ENCODE results near the gene GRID1. TPM values are rescaled to one million over a fixed set of nuclear protein-coding genes. Genes with fewer than 3 reads are reported as not detected.

GRID1 gene
- total and polyA plus RNA-seq, 10 of the 15 experiments (the other 5 are each of a cell fraction or from before 2014, with no cell fraction given), result 0.04 to 0.62 (median 0.08) TPM; not detected in 5

DNA sequence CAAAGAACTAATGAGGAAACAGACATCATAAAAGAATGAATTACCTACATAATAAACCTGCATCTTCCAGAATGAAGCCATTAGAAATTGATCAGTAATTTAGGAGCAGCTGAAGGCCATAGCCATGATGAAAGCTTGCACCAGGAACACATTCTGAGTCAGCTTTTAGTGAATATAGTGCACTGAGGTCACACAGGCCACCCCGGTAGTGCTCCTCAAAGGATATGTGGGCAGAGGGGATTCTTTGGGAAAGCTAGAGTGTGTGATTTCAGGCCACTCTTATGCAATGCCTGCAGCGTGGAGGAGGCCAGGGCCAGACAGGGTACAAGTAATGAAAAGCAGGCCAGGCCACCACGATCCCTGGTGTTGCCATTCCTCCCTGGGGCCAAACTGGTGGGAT lies 451.9 kb downstream of the GRID1 start:
- TF ChIP-seq YBX1 (IDR thresholded peaks at IDR 0.05) (no peak), ESRRA (IDR thresholded peaks at IDR 0.05; ENCODE audit: low read length) (no peak), JUND (IDR thresholded peaks at IDR 0.05; ENCODE audit: low read depth, low read length) (no peak), NRF1 (conservative IDR thresholded peaks at IDR 0.05; ENCODE audit: low read depth, low read length) (no peak), POLR2A (IDR thresholded peaks at IDR 0.05; ENCODE audit: low read depth, low read length) (no peak), RAD51 (IDR thresholded peaks at IDR 0.05) (no peak), E2F8 (IDR thresholded peaks at IDR 0.05; ENCODE audit: low read depth, partially characterized antibody) (no peak), MXI1 (IDR thresholded peaks at IDR 0.05; ENCODE audit: low read depth, low read length) (no peak), RUNX3 (IDR thresholded peaks at IDR 0.05; ENCODE audit: low read length) (no peak), CEBPB (IDR thresholded peaks at IDR 0.05; ENCODE audit: borderline replicate concordance in 1 of 2, low read depth in 2 of 2, low read length in 2 of 2) (no peak)
- TF ChIP-seq, protein P1, sequence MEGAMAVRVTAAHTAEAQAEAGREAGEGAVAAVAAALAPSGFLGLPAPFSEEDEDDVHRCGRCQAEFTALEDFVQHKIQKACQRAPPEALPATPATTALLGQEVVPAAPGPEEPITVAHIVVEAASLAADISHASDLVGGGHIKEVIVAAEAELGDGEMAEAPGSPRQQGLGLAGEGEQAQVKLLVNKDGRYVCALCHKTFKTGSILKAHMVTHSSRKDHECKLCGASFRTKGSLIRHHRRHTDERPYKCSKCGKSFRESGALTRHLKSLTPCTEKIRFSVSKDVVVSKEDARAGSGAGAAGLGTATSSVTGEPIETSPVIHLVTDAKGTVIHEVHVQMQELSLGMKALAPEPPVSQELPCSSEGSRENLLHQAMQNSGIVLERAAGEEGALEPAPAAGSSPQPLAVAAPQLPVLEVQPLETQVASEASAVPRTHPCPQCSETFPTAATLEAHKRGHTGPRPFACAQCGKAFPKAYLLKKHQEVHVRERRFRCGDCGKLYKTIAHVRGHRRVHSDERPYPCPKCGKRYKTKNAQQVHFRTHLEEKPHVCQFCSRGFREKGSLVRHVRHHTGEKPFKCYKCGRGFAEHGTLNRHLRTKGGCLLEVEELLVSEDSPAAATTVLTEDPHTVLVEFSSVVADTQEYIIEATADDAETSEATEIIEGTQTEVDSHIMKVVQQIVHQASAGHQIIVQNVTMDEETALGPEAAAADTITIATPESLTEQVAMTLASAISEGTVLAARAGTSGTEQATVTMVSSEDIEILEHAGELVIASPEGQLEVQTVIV (IDR thresholded peaks at IDR 0.05; ENCODE audit: borderline replicate concordance, partially characterized antibody), result no peak
- Histone ChIP-seq H4K20me1 (ENCODE audit: control insufficient read depth, insufficient read depth) (no peaks in the 10 kb centered on the region), H3K27me3 (replicated peaks in 1 of 2; ENCODE audit: control insufficient read depth in 2 of 2, insufficient read depth in 2 of 2, low read length in 1 of 2) (no peaks in the 10 kb centered on the region; a peak in 1 of 4 replicates), H3K9ac (ENCODE audit: control insufficient read depth, insufficient read depth, low read length) (no peak overlapping the region), H3K4me2 (ENCODE audit: control insufficient read depth, insufficient read depth) (no peak overlapping the region), H3K4me1 (ENCODE audit: control insufficient read depth, insufficient read depth, low read length) (no peaks in the 10 kb centered on the region), H3K36me3 (ENCODE audit: control insufficient read depth in 2 of 2, insufficient read depth in 2 of 2, low read length in 1 of 2) (no peaks in the 10 kb centered on the region), H3K27ac (ENCODE audit: control insufficient read depth, insufficient read depth) (no peak overlapping the region), H2AFZ (ENCODE audit: control insufficient read depth, low read depth, low read length) (no peak overlapping the region), H3K9me3 (replicated peaks; ENCODE audit: control insufficient read depth, insufficient read depth, low read length) (no peaks in the 10 kb centered on the region), H3K4me3 (no peak overlapping the region), H3K79me2 (ENCODE audit: control insufficient read depth, insufficient read depth, low read length) (no peaks in the 10 kb centered on the region)
- RAD21 ChIA-PET (ENCODE audit: unreplicated experiment), result no interaction called here
- in situ Hi-C loops (cut with MboI), result no loop called here
- ATAC-seq (no peak), FAIRE-seq (no peak), DNase-seq (ENCODE audit: low read depth, low spot score) (no peak)
- BruUV-seq (replicated peaks), result no TSS peak
- 41% methylated on average over 3 of the region's 3 CpGs for WGBS (ENCODE audit: insufficient coverage, insufficient replicate concordance, low lambda C conversion rate, missing lambda C conversion rate)
- CTCF ChIA-PET, result no interaction called here
- intact Hi-C loops (cut with micrococcal nuclease; ENCODE audit: unreplicated experiment), result no loop called here
- SMC1A ChIA-PET (ENCODE audit: uncharacterized antibody, unreplicated experiment), result no interaction called here
- POLR2A ChIA-PET, result no interaction called here
